HL-60/S4 treated with phorbol 12-myristate 13-acetate at 8.2 ng/mL for 4 days and 3 days (cell line): ENCODE data around the gene ADORA2B.

Source experiments
- in situ Hi-C: fragments of 300-500 bp; cut with MboI; formaldehyde crosslinking; loops from 2 replicates; pipeline ENCODE4 v1.15.0; 2022; ENCODE audit warnings: low sequenced_read_pairs

ADORA2B gene

DNA sequence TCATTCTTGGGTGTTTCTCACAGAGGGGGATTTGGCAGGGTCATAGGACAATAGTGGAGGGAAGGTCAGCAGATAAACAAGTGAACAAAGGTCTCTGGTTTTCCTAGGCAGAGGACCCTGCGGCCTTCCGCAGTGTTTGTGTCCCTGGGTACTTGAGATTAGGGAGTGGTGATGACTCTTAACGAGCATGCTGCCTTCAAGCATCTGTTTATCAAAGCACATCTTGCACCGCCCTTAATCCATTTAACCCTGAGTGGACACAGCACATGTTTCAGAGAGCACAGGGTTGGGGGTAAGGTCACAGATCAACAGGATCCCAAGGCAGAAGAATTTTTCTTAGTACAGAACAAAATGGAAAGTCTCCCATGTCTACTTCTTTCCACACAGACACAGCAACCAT lies 34.1 kb downstream of the ADORA2B start:
- in situ Hi-C loops: loop anchor here (25.0 kb wide), 1 partner anchor 117 kb away; no protein-coding TSS in a partner anchor

DNA sequence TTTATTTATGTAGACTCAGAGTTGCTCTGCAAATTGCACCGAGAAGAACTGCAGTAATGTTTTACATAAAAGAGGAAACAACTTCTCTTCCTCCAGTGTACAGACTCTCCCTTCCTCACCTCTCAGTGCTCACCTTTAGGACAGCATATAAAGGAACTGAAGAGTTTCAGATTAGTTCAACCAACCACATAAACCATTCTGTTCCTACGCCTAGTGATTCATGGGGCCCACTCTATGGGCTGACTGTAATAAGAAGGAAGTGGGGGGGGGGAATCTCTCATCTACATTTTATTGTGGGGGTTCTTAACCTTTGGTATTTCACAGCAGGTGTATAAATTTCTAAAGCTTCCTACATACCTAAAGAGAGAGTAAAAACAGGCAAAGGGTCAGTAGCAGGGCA lies 36.3 kb downstream of the ADORA2B start:
- in situ Hi-C loops: loop anchor here (25.0 kb wide), 1 partner anchor 119 kb away; no protein-coding TSS in a partner anchor

DNA sequence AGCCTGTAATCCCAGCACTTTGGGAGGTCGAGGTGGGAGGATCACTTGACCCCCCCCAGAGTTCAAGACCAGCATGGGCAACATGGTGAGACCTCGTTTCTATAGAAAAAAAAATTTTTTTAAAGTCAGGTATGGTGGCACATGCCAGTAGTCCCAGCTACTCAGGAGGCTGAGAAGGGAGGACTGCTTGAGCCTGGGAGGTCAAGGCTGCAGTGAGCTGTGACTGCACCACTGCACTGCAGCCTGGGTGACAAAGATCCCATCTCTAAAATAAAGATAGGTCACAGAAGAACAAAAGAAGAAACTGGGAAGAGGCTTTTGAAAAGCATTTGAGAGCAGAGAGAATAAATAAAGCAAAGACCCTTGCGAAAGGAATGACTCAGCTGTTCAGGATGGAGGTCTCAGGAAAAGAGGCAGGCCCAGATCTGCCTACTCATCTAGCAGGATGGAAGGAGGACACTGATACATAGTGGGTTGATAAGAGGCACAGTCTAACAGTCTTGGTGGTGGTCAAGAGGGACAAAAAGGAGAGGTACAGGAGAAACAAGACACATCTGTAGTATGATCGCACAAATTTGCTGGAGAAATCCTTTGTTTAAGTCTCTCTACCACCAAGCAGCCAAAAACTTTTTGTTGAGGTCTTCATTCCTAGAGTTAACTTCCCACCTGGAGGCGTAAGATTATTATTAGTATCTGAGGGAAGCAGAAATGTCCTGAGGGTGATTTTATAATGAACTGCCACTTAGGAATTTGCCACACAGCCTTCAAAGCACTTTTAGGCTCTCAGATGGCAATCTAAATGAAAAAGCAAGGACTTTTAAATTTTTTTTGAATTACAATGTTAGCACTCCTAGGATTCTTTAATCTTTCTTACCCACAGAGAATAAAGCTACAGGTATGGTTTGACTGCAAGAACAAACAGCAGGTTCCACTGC lies 37.0 kb downstream of the ADORA2B start:
- in situ Hi-C loops: loop anchor here (25.0 kb wide), 1 partner anchor 120 kb away; no protein-coding TSS in a partner anchor

DNA sequence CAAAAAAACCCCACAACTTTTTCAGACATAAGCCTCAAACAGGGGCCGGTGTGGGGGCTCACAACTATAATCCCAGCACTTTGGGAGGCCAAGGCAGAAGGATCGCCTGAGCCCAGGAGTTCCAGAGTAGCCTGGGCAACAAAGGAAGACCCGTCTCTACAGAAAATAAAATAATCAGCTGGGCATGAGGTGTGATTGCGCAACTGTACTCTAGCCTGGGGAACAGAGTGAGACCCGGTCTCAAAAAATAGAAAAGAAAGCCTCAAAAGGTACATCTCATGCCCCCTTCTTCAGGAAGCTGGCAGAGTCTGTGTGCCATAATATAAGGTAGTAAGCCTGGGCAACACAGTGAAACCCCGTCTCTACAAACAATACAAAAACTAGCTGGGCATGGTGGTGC lies 51.4 kb downstream of the ADORA2B start:
- in situ Hi-C loops: loop anchor here (25.0 kb wide), 1 partner anchor 134 kb away; no protein-coding TSS in a partner anchor

DNA sequence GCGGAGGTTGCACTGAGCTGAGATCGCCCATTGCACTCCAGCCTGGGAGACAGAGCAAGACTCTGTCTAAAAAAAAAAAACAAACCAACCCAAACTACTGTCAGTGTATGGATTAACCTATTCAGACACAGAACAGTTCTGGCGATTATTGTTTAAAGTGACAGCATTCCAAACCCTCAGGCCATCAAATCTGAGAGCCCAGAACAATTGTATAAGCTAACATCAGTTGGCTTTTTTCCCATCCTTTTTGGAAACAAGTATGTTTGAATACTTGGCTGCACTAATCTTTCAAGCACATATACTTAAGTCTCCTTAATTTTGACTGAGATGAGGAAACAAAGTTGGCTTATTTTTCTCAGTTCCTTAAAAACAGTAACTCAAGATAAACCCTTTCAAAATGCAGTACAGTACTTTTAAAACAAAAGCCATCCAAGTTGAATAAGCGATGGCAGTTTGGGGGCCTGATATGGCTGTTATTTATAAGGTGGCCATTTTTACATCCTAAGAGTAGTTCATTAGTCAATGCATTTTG lies 53.2 kb downstream of the ADORA2B start:
- in situ Hi-C loops: loop anchor here (25.0 kb wide), 1 partner anchor 136 kb away; no protein-coding TSS in a partner anchor

DNA sequence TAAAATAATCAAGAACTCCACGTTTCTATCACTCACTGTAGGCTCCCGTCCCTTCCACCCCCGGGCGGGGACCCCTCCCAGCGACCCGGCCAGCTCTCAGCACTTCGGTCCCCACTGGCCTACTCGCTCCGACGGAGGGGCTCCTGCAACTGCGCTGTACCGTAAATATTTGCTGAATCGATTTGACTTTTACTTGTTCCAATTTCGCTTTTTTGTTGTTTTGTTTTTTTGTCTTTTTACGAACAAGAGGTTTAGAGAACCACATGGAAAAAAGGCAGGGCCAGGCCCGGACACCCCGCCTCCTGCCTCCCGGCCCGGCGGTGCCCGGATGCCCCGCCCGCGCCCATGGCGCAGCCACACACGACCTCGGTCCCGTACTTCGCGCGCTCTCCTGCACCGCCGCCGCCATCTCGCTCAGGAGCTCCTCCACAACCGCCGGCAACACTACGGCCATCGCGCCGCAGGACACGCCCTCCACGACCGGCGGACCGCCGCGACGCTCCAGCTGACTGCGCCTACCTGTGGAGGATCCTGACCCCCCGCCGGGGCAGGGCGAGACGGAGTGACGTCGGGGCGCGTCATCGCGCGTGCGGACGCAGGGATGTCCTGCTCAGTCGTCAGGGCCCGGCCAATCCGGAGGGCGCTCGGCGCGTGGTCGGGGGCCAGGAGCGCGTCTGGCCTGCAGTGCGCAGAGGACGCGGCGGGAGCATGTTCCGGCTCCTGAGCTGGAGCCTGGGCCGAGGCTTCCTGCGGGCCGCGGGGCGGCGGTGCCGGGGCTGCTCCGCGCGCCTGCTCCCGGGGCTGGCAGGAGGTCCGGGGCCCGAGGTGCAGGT lies 54.4 kb downstream of the ADORA2B start, which contains the start of the genes TTC19 and ZSWIM7:
Gene TTC19 (plus strand): TSS at position 684 of the 833 bp plus-strand sequence. CDS start 25 bp downstream, at position 709.
Gene ZSWIM7 (minus strand): TSS at position 564 of the 833 bp plus-strand sequence. CDS start 110 bp downstream, at position 454.
- in situ Hi-C loops: loop anchor here (25.0 kb wide), 1 partner anchor 137 kb away; no protein-coding TSS in a partner anchor

DNA sequence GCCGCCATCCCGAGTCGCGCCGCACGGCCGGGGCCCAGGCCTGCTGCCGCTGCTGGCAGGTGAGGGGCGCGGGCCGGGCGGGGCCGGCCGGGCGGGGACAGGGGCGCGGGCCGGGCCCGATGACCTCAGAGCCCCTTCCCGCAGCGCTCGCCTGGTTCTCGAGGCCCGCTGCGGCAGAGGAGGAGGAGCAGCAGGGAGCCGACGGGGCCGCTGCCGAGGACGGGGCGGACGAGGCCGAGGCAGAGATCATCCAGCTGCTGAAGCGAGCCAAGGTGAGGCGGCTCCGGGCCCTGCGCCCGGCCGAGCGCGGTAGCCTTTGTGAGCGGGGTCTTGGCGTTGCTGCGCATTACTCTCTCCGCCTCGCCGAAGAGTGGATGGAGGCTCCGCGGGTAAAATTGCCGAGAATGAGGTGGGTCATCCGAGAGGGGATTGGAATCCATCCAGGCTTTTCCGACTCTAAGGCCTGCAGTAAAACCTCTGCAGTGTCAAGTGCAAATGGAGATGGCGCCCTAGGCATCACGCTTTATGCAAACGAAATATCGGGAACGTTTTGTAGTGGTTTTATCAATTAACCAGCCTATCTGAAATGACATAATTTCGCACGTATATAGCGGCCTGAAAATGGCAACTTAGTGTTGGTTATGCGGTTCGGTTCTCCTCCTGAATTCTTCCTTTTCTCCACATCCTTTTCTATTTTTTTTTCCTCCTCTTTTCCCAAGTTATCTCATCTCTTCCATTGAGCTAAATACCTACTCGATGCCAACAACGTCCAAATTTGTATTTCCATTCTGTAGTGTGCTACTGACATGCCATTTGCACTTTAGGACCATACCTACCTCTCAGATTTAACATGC lies 55.3 kb downstream of the ADORA2B start:
- in situ Hi-C loops: loop anchor here (25.0 kb wide), 1 partner anchor 138 kb away; no protein-coding TSS in a partner anchor

DNA sequence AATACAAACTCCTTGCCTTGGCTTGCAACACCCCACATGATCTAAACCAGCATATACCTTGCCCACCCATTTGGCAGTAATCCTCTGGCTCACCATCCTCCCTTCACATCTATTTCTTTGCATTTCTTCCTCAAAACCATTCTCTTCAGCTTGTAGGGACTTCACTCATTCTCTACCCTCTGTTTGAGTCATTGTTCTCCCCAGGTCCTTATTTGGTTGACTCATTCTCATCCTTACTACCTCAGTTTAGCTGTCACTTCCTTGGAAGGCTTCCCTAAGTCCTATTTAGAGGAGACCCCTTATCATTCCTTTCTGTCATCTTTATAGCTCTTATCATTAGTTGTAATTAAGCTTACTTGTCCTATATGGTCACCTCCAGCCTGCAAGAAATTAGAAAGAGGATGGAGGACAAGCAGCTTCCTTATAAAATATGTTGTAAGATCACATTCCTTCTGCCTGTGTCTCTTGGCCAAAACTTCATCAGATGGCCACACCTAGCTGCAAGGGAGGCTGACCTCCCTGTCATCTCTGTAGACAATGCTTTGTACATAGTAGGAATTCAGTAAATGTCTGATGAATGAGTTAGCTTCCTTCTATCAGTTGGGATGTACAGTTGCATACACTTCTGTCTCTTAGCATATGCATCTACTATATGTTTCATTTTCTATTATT lies 56.4 kb downstream of the ADORA2B start:
- in situ Hi-C loops: no loop called here

DNA sequence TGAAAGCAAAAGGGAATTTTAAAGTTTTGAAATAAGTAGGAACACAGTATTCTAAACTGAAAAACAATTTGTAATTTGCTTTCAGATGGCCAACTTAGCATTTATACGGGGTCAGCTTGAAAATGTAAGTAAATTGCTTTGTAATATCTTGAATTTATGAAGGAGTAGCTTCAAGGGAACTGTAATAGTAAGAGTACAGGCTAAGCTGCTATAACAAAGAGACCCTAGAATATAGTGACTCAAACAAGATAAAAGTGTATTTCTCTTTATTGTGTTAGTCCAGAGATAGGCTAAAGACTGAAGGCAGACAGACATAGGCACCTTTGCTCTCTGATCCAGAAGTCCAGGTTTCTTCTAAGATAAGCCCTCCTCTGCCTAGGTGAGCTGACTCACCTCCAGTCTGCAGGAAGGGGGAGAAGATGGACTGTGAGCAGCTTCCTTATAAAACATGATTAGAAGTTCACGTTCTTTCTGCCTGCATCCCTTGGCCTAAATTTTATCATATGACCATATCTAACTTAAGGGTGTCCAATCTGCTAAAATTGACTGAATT lies 57.9 kb downstream of the ADORA2B start:
- in situ Hi-C loops: no loop called here

DNA sequence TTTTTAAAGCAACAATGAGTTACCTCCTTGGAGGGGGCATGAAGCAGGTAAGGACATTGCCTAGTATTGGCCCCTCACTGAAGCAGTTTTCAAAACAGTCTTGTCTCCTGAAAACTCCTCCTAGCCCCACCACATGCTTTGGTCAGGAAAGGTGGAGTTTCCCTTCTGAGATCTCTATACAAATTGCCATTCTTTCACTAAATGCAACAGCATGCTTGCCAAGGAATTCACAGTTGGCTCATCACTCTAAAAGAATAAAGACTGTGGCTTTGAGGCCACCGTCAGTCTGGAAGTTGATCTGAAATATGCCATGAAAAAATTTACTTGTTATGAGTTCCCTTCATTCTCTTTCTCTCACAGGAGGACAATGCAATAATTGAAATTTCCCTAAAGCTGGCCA lies 58.9 kb downstream of the ADORA2B start:
- in situ Hi-C loops: no loop called here

DNA sequence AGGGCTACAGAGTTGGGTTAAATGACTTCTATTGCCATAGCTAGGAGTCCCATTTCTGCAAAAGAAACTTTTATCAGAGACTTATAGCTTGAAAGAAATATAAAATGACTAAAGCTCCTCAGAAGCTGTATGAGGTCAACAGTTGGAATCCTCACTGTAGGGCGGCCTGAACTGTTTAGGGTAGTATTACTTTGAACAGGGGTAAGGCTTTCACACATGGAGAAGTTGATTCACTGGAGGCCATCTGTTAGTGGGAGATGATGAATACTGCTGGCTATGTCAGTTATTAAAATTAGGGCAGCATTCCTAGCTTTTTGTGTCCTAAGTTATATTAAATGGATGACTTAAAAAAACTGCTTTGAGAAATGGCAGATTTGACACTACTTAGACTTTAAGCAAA lies 60.7 kb downstream of the ADORA2B start:
- in situ Hi-C loops: no loop called here

DNA sequence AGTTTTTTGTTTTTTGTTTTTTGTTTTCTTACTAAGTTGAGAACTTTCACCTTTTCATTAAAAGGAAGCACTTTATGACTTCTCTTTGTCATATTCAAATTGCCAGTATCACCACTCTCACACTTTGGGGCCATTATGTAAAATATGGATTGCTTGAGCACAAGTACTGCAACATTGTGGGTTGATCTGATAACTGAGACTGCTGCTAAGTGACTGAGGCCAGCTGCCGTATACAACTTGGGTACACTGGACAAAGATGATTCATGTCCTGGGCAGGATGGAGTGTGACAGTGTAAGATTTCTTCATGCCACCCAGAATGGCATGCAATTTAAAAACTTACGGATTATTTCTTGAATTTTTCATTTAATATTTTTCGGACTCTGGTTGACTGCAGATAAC lies 62.5 kb downstream of the ADORA2B start:
- in situ Hi-C loops: no loop called here

DNA sequence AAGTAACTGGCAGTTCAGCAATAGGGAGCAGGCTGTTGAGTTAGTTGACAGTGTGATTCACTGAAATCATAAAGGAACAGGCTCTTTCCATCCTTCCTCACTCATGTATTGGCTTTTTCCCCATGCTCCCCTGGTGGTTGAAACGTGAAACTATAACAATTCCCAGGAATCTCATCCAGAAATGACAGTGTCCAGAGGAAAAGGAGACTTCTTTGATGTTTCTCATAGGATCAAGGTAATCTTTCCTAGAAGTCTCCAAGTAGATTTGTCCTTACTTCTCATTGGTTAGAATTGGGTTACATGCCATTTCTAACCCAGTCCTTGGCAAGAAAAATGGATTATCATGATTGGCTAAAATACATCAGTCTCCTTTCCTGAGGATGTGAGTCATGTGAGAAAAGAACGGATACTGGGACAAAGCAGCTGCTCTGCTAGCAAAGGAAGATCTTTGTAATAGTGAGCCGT lies 69.0 kb downstream of the ADORA2B start:
- in situ Hi-C loops: no loop called here

DNA sequence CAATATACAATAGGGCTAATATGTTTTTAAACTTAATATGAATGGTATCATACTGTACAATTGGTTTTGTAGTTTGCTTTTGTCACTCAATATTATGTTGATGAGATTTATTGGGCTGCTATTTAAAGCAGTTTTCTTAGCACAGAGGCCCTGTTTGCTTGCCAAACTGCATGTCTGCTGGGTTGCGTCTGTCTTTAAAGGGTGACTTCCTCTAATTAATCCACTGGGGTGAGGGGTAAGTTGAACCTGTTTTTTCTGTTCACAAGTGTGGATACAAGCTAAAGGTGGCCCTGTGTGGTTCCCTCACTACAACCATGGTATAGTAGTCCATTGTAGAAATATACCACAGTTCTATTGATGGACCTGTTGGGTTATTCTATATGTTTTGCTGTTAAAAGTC lies 74.4 kb downstream of the ADORA2B start:
- in situ Hi-C loops: no loop called here

DNA sequence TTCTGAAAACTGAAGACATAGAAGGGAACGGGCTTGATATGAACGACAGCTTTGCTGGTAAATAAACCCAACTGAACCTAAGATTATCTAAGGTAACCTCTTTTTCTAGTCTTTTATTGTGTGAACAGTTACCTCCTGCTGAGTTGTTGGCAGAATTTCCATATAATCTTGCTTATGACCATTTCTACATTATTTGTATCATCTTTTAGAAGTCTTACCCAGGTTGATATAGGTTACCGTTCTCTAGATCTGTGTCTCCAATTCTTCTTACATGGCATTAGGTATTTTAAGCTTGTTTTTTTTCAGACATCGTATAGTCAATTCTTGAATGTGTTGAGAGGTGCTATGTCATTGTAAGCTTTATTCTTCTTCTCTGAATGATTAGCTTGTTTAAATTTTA lies 79.0 kb downstream of the ADORA2B start:
- in situ Hi-C loops: no loop called here

DNA sequence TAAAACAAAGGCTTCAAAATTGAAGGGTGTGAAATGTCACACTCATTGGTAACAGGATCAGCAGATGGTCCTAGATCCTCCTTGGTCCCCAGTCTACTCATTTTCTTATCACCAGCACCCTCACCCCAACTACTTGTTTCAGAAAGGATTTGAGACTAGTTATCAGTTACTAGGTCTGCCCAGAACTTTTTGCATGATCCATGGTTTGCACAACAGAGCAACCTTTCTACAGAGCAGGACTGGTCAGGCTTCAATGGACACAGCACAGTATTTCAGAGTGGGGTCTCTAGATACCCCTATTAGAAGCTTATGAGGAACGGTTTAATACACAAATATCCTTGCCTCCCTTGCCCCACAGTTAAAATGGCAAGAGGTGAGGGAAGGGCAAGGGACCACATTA lies 80.3 kb downstream of the ADORA2B start:
- in situ Hi-C loops: no loop called here
